HEK293 (cell line): ENCODE measurements around the gene POLR2E.

Experiments
- CTCF ChIA-PET: fragments of 350-600 bp; formaldehyde crosslinking; extraction: SDS; loops from one replicate; lab custom pipeline; 2021; ENCODE audit warnings: antibody characterized with exemption; lab: Yijun Ruan, JAX
- POLR2A ChIA-PET: fragments of 300-600 bp; formaldehyde crosslinking; extraction: SDS; loops from one replicate; lab custom pipeline; 2020; ENCODE audit warnings: antibody characterized with exemption, inconsistent platforms; lab: Yijun Ruan, JAX
- H3K27ac ChIP-seq: fragments of 200-500 bp; sonication (Bioruptor generic); 2 replicates; pipeline ENCODE4 v1.5.1; 2014; ENCODE audit warnings: low read depth, low read length, control low read depth, inconsistent platforms; ENCODE audit errors: extremely low read depth
- H3K36me3 ChIP-seq, 2 experiments: fragments of 200-500 bp in 1 of 2; sonication (Bioruptor generic) in 1 of 2; 1 replicate in 1 of 2; 2 replicates in 1 of 2; pipeline ENCODE4 v1.5.1; 2014 to 2017; ENCODE audit warnings: inconsistent platforms in 2 of 2, low read length in 2 of 2; ENCODE audit not compliant: control insufficient read depth in 2 of 2, insufficient read depth in 1 of 2
- H3K4me1 ChIP-seq: fragments of 200-500 bp; sonication (Bioruptor generic); 2 replicates; pipeline ENCODE4 v1.5.1; 2014; ENCODE audit warnings: mild to moderate bottlenecking, low read length, inconsistent platforms; ENCODE audit not compliant: control insufficient read depth, insufficient read depth
- H3K4me3 ChIP-seq: 2 replicates; pipeline ENCODE4 v1.5.1; 2011; ENCODE audit warnings: low read depth, mild to moderate bottlenecking, control low read depth, low read length, moderate library complexity
- H3K9me3 ChIP-seq: fragments of 200-500 bp; sonication (Bioruptor generic); 2 replicates; pipeline ENCODE4 v1.5.1; 2014; ENCODE audit warnings: low read depth, low read length, inconsistent platforms; ENCODE audit not compliant: control insufficient read depth, insufficient read depth
- GFI1B ChIP-seq: fragments of 450-650 bp; formaldehyde crosslinking; IDR thresholded peaks from 2 replicates; pipeline ENCODE4 v1.5.1; 2016; ENCODE audit warnings: missing biosample characterization, missing genetic modification characterization
- GLIS2 ChIP-seq: fragments of 450-650 bp; formaldehyde crosslinking; IDR thresholded peaks from 2 replicates; pipeline ENCODE4 v1.5.1; 2016; ENCODE audit warnings: missing biosample characterization, missing genetic modification characterization
- HOXA7 ChIP-seq: sonication (generic); formaldehyde crosslinking; IDR thresholded peaks from 2 replicates; pipeline ENCODE4 v1.8.1; 2022; ENCODE audit warnings: missing genetic modification reagents, borderline replicate concordance
- KLF1 ChIP-seq: fragments of 450-650 bp; formaldehyde crosslinking; IDR thresholded peaks from 2 replicates; pipeline ENCODE4 v1.5.1; 2016; ENCODE audit warnings: missing biosample characterization, missing genetic modification characterization
- KLF16 ChIP-seq: fragments of 450-650 bp; formaldehyde crosslinking; IDR thresholded peaks from 2 replicates; pipeline ENCODE4 v1.5.1; 2017; ENCODE audit warnings: missing biosample characterization, missing genetic modification characterization
- OSR2 ChIP-seq: fragments of 450-650 bp; formaldehyde crosslinking; IDR thresholded peaks from 2 replicates; pipeline ENCODE4 v1.5.1; 2016; ENCODE audit warnings: missing biosample characterization, missing genetic modification characterization
- PRDM1 ChIP-seq: fragments of 450-650 bp; formaldehyde crosslinking; IDR thresholded peaks from 2 replicates; pipeline ENCODE4; 2016; ENCODE audit warnings: missing biosample characterization, missing genetic modification characterization
- REPIN1 ChIP-seq: fragments of 450-650 bp; formaldehyde crosslinking; IDR thresholded peaks from 2 replicates; pipeline ENCODE4 v1.5.1; 2017; ENCODE audit warnings: missing biosample characterization, missing genetic modification characterization, low read depth
- SALL2 ChIP-seq: fragments of 450-650 bp; formaldehyde crosslinking; IDR thresholded peaks from 2 replicates; pipeline ENCODE4 v1.5.0; 2017; ENCODE audit warnings: missing biosample characterization, mild to moderate bottlenecking, missing genetic modification characterization, borderline replicate concordance
- ZBTB17 ChIP-seq: fragments of 450-650 bp; formaldehyde crosslinking; IDR thresholded peaks from 2 replicates; pipeline ENCODE4 v1.5.1; 2016; ENCODE audit warnings: missing biosample characterization, missing genetic modification characterization
- ZFP41 ChIP-seq: fragments of 450-650 bp; formaldehyde crosslinking; IDR thresholded peaks from 2 replicates; pipeline ENCODE4 v1.5.1; 2016; ENCODE audit warnings: missing biosample characterization, missing genetic modification characterization, borderline replicate concordance
- ZNF175 ChIP-seq: fragments of 450-650 bp; formaldehyde crosslinking; IDR thresholded peaks from 2 replicates; pipeline ENCODE4 v1.5.1; 2016; ENCODE audit warnings: missing biosample characterization, missing genetic modification characterization
- ZNF350 ChIP-seq: fragments of 450-650 bp; formaldehyde crosslinking; IDR thresholded peaks from 2 replicates; pipeline ENCODE4 v1.5.0; 2017; ENCODE audit warnings: missing biosample characterization, mild to moderate bottlenecking, missing genetic modification characterization
- ZNF394 ChIP-seq: fragments of 450-650 bp; formaldehyde crosslinking; IDR thresholded peaks from 2 replicates; pipeline ENCODE4 v1.5.1; 2016; ENCODE audit warnings: missing biosample characterization, missing genetic modification characterization, mild to moderate bottlenecking, moderate library complexity, borderline replicate concordance
- ZNF510 ChIP-seq: fragments of 450-650 bp; formaldehyde crosslinking; IDR thresholded peaks from 2 replicates; pipeline ENCODE4 v1.5.1; 2018; ENCODE audit warnings: mild to moderate bottlenecking, missing genetic modification characterization, missing biosample characterization; ENCODE audit not compliant: insufficient replicate concordance
- ZNF529 ChIP-seq: fragments of 450-650 bp; formaldehyde crosslinking; IDR thresholded peaks from 2 replicates; pipeline ENCODE4 v1.5.1; 2017; ENCODE audit warnings: missing genetic modification characterization, missing biosample characterization; ENCODE audit not compliant: insufficient replicate concordance
- ZNF621 ChIP-seq: fragments of 450-650 bp; formaldehyde crosslinking; IDR thresholded peaks from 2 replicates; pipeline ENCODE4 v1.5.1; 2017; ENCODE audit warnings: missing biosample characterization, missing genetic modification characterization
- ZNF658 ChIP-seq: fragments of 450-650 bp; formaldehyde crosslinking; IDR thresholded peaks from 2 replicates; pipeline ENCODE4; 2016; ENCODE audit warnings: missing biosample characterization, missing genetic modification characterization
- ZNF664 ChIP-seq: fragments of 450-650 bp; formaldehyde crosslinking; IDR thresholded peaks from 2 replicates; pipeline ENCODE4 v1.5.1; 2016; ENCODE audit warnings: missing biosample characterization, missing genetic modification characterization
- ZNF707 ChIP-seq: fragments of 450-650 bp; formaldehyde crosslinking; IDR thresholded peaks from 2 replicates; pipeline ENCODE4 v1.5.1; 2016; ENCODE audit warnings: missing biosample characterization, missing genetic modification characterization
- ZNF776 ChIP-seq: fragments of 450-650 bp; formaldehyde crosslinking; IDR thresholded peaks from 2 replicates; pipeline ENCODE4 v1.5.0; 2017; ENCODE audit warnings: missing biosample characterization, missing genetic modification characterization, borderline replicate concordance
- ZXDB ChIP-seq: fragments of 450-650 bp; formaldehyde crosslinking; IDR thresholded peaks from 2 replicates; pipeline ENCODE4 v1.5.1; 2016; ENCODE audit warnings: missing biosample characterization, missing genetic modification characterization
- TF ChIP-seq, protein P1 (sequence below): fragments of 450-650 bp; formaldehyde crosslinking; IDR thresholded peaks from 2 replicates; pipeline ENCODE4 v1.5.0; 2017; ENCODE audit warnings: missing biosample characterization, missing genetic modification characterization, borderline replicate concordance
- TF ChIP-seq, protein P2 (sequence below): fragments of 450-650 bp; formaldehyde crosslinking; IDR thresholded peaks from 2 replicates; pipeline ENCODE4 v1.5.1; 2017; ENCODE audit warnings: missing biosample characterization, missing genetic modification characterization
- TF ChIP-seq, protein P3 (sequence below): fragments of 450-650 bp; formaldehyde crosslinking; IDR thresholded peaks from 2 replicates; pipeline ENCODE4 v1.5.1; 2016; ENCODE audit warnings: missing biosample characterization, missing genetic modification characterization
- TF ChIP-seq, protein P4 (sequence below): fragments of 450-650 bp; formaldehyde crosslinking; IDR thresholded peaks from 2 replicates; pipeline ENCODE4 v1.5.1; 2016; ENCODE audit warnings: missing biosample characterization, missing genetic modification characterization

Gene POLR2E

GRCh38 chr19:1132552-1133383 is 37.6 kb upstream of the POLR2E start:
- CTCF ChIA-PET, result interaction anchor here (0.6 to 0.8 kb wide), 2 partner anchors 19 to 20 kb away, joined by 3 to 4 read pairs; no protein-coding TSS in a partner anchor
- peaks cover 0 to 11% of the 10 kb centered on the region in 2 experiments; a peak in 2 of 3 replicates for H3K36me3 ChIP-seq
- peak overlapping the region; percentile 26 for H3K4me3 ChIP-seq
- no peak overlapping the region for H3K27ac ChIP-seq
- TF ChIP-seq ZNF350 (tag by site-specific recombination) (no peak), OSR2 (tag by site-specific recombination) (no peak), PRDM1 (tag by site-specific recombination) (no peak), ZBTB17 (tag by site-specific recombination) (no peak), SALL2 (tag by site-specific recombination) (no peak), ZNF776 (tag by site-specific recombination) (no peak), HOXA7 (CRISPR knock-in tag) (no peak), ZNF394 (no peak), ZNF621 (tag by site-specific recombination) (no peak), REPIN1 (tag by site-specific recombination) (no peak), KLF1 (tag by site-specific recombination) (no peak)
- TF ChIP-seq, protein P1, sequence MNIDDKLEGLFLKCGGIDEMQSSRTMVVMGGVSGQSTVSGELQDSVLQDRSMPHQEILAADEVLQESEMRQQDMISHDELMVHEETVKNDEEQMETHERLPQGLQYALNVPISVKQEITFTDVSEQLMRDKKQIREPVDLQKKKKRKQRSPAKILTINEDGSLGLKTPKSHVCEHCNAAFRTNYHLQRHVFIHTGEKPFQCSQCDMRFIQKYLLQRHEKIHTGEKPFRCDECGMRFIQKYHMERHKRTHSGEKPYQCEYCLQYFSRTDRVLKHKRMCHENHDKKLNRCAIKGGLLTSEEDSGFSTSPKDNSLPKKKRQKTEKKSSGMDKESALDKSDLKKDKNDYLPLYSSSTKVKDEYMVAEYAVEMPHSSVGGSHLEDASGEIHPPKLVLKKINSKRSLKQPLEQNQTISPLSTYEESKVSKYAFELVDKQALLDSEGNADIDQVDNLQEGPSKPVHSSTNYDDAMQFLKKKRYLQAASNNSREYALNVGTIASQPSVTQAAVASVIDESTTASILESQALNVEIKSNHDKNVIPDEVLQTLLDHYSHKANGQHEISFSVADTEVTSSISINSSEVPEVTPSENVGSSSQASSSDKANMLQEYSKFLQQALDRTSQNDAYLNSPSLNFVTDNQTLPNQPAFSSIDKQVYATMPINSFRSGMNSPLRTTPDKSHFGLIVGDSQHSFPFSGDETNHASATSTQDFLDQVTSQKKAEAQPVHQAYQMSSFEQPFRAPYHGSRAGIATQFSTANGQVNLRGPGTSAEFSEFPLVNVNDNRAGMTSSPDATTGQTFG (tag by site-specific recombination), result no peak
- TF ChIP-seq, protein P2, sequence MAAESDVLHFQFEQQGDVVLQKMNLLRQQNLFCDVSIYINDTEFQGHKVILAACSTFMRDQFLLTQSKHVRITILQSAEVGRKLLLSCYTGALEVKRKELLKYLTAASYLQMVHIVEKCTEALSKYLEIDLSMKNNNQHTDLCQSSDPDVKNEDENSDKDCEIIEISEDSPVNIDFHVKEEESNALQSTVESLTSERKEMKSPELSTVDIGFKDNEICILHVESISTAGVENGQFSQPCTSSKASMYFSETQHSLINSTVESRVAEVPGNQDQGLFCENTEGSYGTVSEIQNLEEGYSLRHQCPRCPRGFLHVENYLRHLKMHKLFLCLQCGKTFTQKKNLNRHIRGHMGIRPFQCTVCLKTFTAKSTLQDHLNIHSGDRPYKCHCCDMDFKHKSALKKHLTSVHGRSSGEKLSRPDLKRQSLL (tag by site-specific recombination), result no peak
- no peaks in the 10 kb centered on the region for H3K9me3 ChIP-seq
- 0 out of 2 replicates have a peak, but pooled peaks cover 2% of the 10 kb centered on the region for H3K4me1 ChIP-seq
- POLR2A ChIA-PET, result no interaction called here

- ChIA-PET CTCF (interaction anchor here (0.6 to 1.3 kb wide), 2 partner anchors 18 to 19 kb away, joined by 4 to 5 read pairs; no protein-coding TSS in a partner anchor), POLR2A (interaction anchor here (0.6 kb wide), 1 partner anchor 29 kb away, joined by 3 read pairs; no protein-coding TSS in a partner anchor)
- Histone ChIP-seq H3K27ac (no peak overlapping the region), H3K9me3 (no peaks in the 10 kb centered on the region), H3K4me1 (0 out of 2 replicates have a peak, but pooled peaks cover 2% of the 10 kb centered on the region), H3K4me3 (peak overlapping the region; percentile 26), H3K36me3 (peaks cover 0 to 19% of the 10 kb centered on the region in 2 experiments; a peak in 2 of 3 replicates)
- no peak for TF ChIP-seq GLIS2
- no peak for TF ChIP-seq ZNF658
- no peak for TF ChIP-seq ZNF664
- TF ChIP-seq, protein P3, sequence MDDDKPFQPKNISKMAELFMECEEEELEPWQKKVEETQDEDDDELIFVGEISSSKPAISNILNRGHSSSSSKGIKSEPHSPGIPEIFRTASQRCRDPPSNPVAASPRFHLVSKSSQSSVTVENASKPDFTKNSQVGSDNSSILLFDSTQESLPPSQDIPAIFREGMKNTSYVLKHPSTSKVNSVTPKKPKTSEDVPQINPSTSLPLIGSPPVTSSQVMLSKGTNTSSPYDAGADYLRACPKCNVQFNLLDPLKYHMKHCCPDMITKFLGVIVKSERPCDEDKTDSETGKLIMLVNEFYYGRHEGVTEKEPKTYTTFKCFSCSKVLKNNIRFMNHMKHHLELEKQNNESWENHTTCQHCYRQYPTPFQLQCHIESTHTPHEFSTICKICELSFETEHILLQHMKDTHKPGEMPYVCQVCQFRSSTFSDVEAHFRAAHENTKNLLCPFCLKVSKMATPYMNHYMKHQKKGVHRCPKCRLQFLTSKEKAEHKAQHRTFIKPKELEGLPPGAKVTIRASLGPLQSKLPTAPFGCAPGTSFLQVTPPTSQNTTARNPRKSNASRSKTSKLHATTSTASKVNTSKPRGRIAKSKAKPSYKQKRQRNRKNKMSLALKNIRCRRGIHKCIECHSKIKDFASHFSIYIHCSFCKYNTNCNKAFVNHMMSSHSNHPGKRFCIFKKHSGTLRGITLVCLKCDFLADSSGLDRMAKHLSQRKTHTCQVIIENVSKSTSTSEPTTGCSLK (tag by site-specific recombination), result no peak
- TF ChIP-seq HOXA7 (CRISPR knock-in tag), result no peak
- TF ChIP-seq KLF16 (tag by site-specific recombination), result no peak
- TF ChIP-seq, protein P4, sequence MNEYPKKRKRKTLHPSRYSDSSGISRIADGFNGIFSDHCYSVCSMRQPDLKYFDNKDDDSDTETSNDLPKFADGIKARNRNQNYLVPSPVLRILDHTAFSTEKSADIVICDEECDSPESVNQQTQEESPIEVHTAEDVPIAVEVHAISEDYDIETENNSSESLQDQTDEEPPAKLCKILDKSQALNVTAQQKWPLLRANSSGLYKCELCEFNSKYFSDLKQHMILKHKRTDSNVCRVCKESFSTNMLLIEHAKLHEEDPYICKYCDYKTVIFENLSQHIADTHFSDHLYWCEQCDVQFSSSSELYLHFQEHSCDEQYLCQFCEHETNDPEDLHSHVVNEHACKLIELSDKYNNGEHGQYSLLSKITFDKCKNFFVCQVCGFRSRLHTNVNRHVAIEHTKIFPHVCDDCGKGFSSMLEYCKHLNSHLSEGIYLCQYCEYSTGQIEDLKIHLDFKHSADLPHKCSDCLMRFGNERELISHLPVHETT (tag by site-specific recombination), result no peak
- no peak for TF ChIP-seq ZNF707
- no peak for TF ChIP-seq ZNF510 (tag by site-specific recombination)
- TF ChIP-seq GFI1B (tag by site-specific recombination), result no peak
- TF ChIP-seq ZNF529 (tag by site-specific recombination), result no peak
- no peak for TF ChIP-seq ZXDB (tag by site-specific recombination)
- no peak for TF ChIP-seq ZFP41
- no peak for TF ChIP-seq ZNF175 (tag by site-specific recombination)
Observed at GRCh38 chr19:1131718-1132551, 36.8 kb upstream of the POLR2E start.
